Hematopoietic multipotent progenitor cell treated with erythropoietin and hydrocortisone succinate and interleukin-3 and kit ligand, for 15 days (in vitro differentiated cells): Measurements from ENCODE around the gene CPT1B.

Source experiments
- DNase-seq: peaks from one replicate; pipeline ENCODE4 v3.0.0-alpha.2; 2015; ENCODE audit warnings: low spot score

CPT1B gene

GRCh38 chr22:50569896-50570535, 8.2 kb downstream of the CPT1B start:
- no peak for DNase-seq

- no peak for DNase-seq
Observed at GRCh38 chr22:50569041-50569459, 9.2 kb downstream of the CPT1B start.

- DNase-seq = no peak
Observed at GRCh38 chr22:50568626-50569025, 9.6 kb downstream of the CPT1B start.

- DNase-seq = no peak
Observed at GRCh38 chr22:50567721-50568252, 10.4 kb downstream of the CPT1B start.

GRCh38 chr22:50564289-50564688, 13.9 kb downstream of the CPT1B start:
- no peak for DNase-seq

- DNase-seq = no peak
Observed at GRCh38 chr22:50563413-50564160, 14.6 kb downstream of the CPT1B start.

GRCh38 chr22:50562523-50563412, 15.5 kb downstream of the CPT1B start, which contains the start of gene SYCE3:
Gene SYCE3, minus strand, starts transcription at chr22:50562919. Its CDS starts 6,514 bp downstream, at chr22:50556405.
- DNase-seq = peak; percentile 98

- DNase-seq = no peak
Observed at GRCh38 chr22:50561401-50562358, 16.5 kb downstream of the CPT1B start.

GRCh38 chr22:50560034-50560433, 18.2 kb downstream of the CPT1B start:
- DNase-seq = no peak

- no peak for DNase-seq
Observed at GRCh38 chr22:50556703-50557102, 21.5 kb downstream of the CPT1B start.

- no peak for DNase-seq
Observed at GRCh38 chr22:50553310-50553709, 24.9 kb downstream of the CPT1B start.

GRCh38 chr22:50551160-50551752, 27.0 kb downstream of the CPT1B start:
- DNase-seq = no peak

- no peak for DNase-seq
Observed at GRCh38 chr22:50550395-50550794, 27.8 kb downstream of the CPT1B start.

GRCh38 chr22:50548921-50549790, 29.1 kb downstream of the CPT1B start:
- no peak for DNase-seq

GRCh38 chr22:50548040-50548920, 29.9 kb downstream of the CPT1B start:
- DNase-seq = no peak

GRCh38 chr22:50547263-50547985, 30.8 kb downstream of the CPT1B start:
- DNase-seq = no peak

- no peak for DNase-seq
Observed at GRCh38 chr22:50546326-50547262, 31.6 kb downstream of the CPT1B start.
